Type B pancreatic cell (in vitro differentiated cells): ENCODE measurements around the gene CCNL2. TPM values are rescaled to one million over a fixed set of nuclear protein-coding genes. Genes with fewer than 3 reads are reported as not detected.

Experiments used
- DNase-seq: peaks from one replicate; pipeline ENCODE4 v3.0.0; 2021; ENCODE audit warnings: mixed read lengths; ENCODE audit not compliant: unreplicated experiment; ENCODE audit errors: extremely low spot score
- H3K27ac Mint-ChIP-seq: 2 replicates; pipeline ENCODE4 v1.8.0; 2021; ENCODE audit warnings: mild to moderate bottlenecking, mixed read lengths
- H3K27me3 Mint-ChIP-seq: 2 replicates; pipeline ENCODE4 v1.8.0; 2021; ENCODE audit warnings: mixed read lengths
- H3K36me3 Mint-ChIP-seq: 2 replicates; pipeline ENCODE4 v1.8.0; 2021; ENCODE audit warnings: mixed read lengths
- H3K4me1 Mint-ChIP-seq: one replicate; pipeline ENCODE4 v1.8.0; 2021; ENCODE audit warnings: mixed read lengths; ENCODE audit not compliant: unreplicated experiment
- H3K4me3 Mint-ChIP-seq: 2 replicates; pipeline ENCODE4 v1.8.0; 2021; ENCODE audit warnings: mild to moderate bottlenecking, mixed read lengths
- H3K9me3 Mint-ChIP-seq: 2 replicates; pipeline ENCODE4 v1.8.0; 2021; ENCODE audit warnings: mixed read lengths
- total RNA-seq: library from RNA; stranded (reverse); gene quantifications from 2 replicates; pipeline ENCODE4 v1.2.1, GENCODE V29; 2021; ENCODE audit warnings: low replicate concordance
- TF ChIP-seq, protein P1 (sequence below): fragments of 200-600 bp; sonication (generic); conservative IDR thresholded peaks from 2 replicates; pipeline ENCODE4 v1.5.0; 2021; ENCODE audit warnings: antibody characterized with exemption, mild to moderate bottlenecking

Gene CCNL2
- total RNA-seq, 1 donor from 2014 or later, result 298 TPM

GRCh38 chr1:1380860-1381259 lies 18.3 kb downstream of the CCNL2 start:
- no peak overlapping the region for H3K4me3 Mint-ChIP-seq
- H3K27me3 Mint-ChIP-seq, result no peaks in the 10 kb centered on the region
- H3K4me1 Mint-ChIP-seq, result no peaks in the 10 kb centered on the region
- H3K27ac Mint-ChIP-seq, result no peak overlapping the region
- no peaks in the 10 kb centered on the region for H3K36me3 Mint-ChIP-seq
- DNase-seq, result no peak
- H3K9me3 Mint-ChIP-seq, result no peaks in the 10 kb centered on the region
- TF ChIP-seq, protein P1, sequence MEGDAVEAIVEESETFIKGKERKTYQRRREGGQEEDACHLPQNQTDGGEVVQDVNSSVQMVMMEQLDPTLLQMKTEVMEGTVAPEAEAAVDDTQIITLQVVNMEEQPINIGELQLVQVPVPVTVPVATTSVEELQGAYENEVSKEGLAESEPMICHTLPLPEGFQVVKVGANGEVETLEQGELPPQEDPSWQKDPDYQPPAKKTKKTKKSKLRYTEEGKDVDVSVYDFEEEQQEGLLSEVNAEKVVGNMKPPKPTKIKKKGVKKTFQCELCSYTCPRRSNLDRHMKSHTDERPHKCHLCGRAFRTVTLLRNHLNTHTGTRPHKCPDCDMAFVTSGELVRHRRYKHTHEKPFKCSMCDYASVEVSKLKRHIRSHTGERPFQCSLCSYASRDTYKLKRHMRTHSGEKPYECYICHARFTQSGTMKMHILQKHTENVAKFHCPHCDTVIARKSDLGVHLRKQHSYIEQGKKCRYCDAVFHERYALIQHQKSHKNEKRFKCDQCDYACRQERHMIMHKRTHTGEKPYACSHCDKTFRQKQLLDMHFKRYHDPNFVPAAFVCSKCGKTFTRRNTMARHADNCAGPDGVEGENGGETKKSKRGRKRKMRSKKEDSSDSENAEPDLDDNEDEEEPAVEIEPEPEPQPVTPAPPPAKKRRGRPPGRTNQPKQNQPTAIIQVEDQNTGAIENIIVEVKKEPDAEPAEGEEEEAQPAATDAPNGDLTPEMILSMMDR, result no peak

- Mint-ChIP-seq H3K9me3 (no peaks in the 10 kb centered on the region), H3K27me3 (peaks cover 3% of the 10 kb centered on the region), H3K4me3 (no peak overlapping the region), H3K27ac (no peak overlapping the region), H3K36me3 (peaks cover 4% of the 10 kb centered on the region), H3K4me1 (peaks cover 4% of the 10 kb centered on the region)
- DNase-seq, result no peak
- TF ChIP-seq, protein P1, result no peak
These were observed 21.5 kb downstream of the CCNL2 start for GRCh38 chr1:1377540-1378205.

GRCh38 chr1:1376551-1377226 lies 22.4 kb downstream of the CCNL2 start:
- no peak for DNase-seq
- Mint-ChIP-seq H3K4me3 (no peak overlapping the region), H3K9me3 (no peaks in the 10 kb centered on the region), H3K36me3 (peaks cover 4% of the 10 kb centered on the region), H3K4me1 (peaks cover 4% of the 10 kb centered on the region), H3K27ac (peak overlapping the region; percentile 97), H3K27me3 (peaks cover 3% of the 10 kb centered on the region)
- TF ChIP-seq, protein P1, result no peak

DNA sequence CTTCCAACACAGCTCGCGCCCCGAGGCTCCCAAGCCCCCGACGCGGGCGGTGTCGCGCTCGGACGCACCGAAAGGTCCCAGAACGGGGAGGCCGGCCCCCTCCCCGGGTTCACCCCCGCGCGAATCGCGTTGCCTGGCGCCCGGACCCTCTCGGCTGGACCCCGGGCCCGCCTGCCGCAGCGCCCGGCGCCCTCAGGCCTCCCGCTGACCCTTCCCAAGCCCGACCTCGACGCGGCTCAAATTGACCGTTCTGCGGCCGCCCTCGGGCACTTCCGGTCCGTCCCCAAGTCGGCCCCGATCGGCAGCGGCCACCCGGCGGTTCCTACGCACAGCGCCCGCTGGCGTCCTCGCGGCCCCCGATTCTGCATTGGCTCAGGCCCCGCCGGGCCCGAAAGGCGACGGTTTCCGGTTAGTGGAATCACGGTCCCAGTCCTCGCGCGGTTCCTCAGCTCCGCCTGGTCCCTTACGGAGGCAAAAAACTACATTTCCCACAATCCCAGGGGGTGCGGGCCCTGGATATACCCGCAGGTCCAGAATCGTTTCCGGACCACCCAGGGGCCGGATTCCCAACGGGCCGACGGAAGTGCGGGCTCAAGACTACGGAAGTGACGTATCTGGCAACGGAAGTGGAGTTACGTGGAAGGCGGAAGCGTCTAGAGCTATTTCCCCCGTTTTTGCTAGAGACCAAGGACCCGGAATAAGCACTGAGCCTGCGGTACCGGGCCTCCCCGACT lies 24.0 kb downstream of the CCNL2 start, which contains the start of gene AURKAIP1:
TSS of gene AURKAIP1 (minus strand) at position 279 of the 734 bp plus-strand sequence. CDS start 451 bp downstream, outside the sequence.
- H3K9me3 Mint-ChIP-seq, result no peaks in the 10 kb centered on the region
- peak within 1 kb of the TSS; percentile 97 for H3K4me3 Mint-ChIP-seq
- H3K27ac Mint-ChIP-seq, result peak within 1 kb of the TSS; percentile 97
- DNase-seq, result peak; percentile 98
- H3K27me3 Mint-ChIP-seq, result peaks cover 3% of the 10 kb centered on the region
- peaks cover 4% of the 10 kb centered on the region for H3K36me3 Mint-ChIP-seq
- TF ChIP-seq, protein P1, result peak; percentile 53
- peaks cover 4% of the 10 kb centered on the region for H3K4me1 Mint-ChIP-seq

DNA sequence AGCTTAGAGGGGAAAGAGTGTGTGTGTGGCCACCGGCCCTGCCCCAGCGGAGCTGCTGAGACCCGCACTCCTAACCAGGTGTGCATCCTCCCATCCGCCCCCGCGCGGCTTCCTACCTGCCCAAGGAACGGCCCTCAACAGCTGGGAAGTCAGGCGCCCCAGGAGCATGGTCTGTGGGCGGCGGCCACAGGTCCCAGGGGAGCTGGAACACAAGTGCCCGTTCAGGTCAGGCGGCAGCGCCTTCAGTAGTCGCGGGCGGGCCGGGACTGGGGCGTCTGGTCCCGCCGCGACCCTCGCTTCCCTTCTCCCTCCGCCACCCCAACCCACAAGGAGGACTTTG lies 24.6 kb downstream of the CCNL2 start:
- H3K27me3 Mint-ChIP-seq, result peaks cover 3% of the 10 kb centered on the region
- TF ChIP-seq, protein P1, result no peak
- no peak overlapping the region for H3K27ac Mint-ChIP-seq

More for the DNA sequence above, 24.6 kb downstream of the CCNL2 start:
- peaks cover 4% of the 10 kb centered on the region for H3K36me3 Mint-ChIP-seq
- peaks cover 4% of the 10 kb centered on the region for H3K4me1 Mint-ChIP-seq
- peak; percentile 72 for DNase-seq
- no peaks in the 10 kb centered on the region for H3K9me3 Mint-ChIP-seq
- H3K4me3 Mint-ChIP-seq, result peak overlapping the region; percentile 97
